A204.1 (cell line): ENCODE measurements around the gene TAC3.
A peak's percentile ranks its signal among the peaks of the same experiment; 100 is the strongest.
"Not testable (repeated sequence)": the region's sequence is repeated elsewhere in the genome, so short reads cannot be mapped to it uniquely, and the experiment has no call there.

Experiments used
- FAIRE-seq: peaks from 2 replicates; lab custom pipeline; 2012; peaks lifted over from hg19 to GRCh38; lab: Jason Lieb, UNC

TAC3 gene

GRCh38 chr12:57033431-57033830 is 17.1 kb upstream of the TAC3 start:
- FAIRE-seq = no peak

- FAIRE-seq = no peak
These were observed 15.5 kb upstream of the TAC3 start for GRCh38 chr12:57031789-57032188.

- FAIRE-seq = no peak
These were observed 14.9 kb upstream of the TAC3 start for GRCh38 chr12:57031138-57031725.

- FAIRE-seq = no peak
These were observed 13.1 kb upstream of the TAC3 start for GRCh38 chr12:57029457-57029856.

- no peak for FAIRE-seq
These were observed 11.4 kb upstream of the TAC3 start for GRCh38 chr12:57027805-57028153.

GRCh38 chr12:57027011-57027804 is 10.9 kb upstream of the TAC3 start:
- FAIRE-seq = no peak

- FAIRE-seq = no peak
These were observed 8.9 kb upstream of the TAC3 start for GRCh38 chr12:57025196-57025595.

- not testable (repeated sequence) for FAIRE-seq
These were observed 6.0 kb upstream of the TAC3 start for GRCh38 chr12:57022324-57022723.

- FAIRE-seq = no peak
These were observed 3.8 kb upstream of the TAC3 start for GRCh38 chr12:57019983-57020719.

GRCh38 chr12:57018906-57019305 is 2.6 kb upstream of the TAC3 start:
- FAIRE-seq = no peak

- not testable (repeated sequence) for FAIRE-seq
These were observed 2.0 kb upstream of the TAC3 start for GRCh38 chr12:57018353-57018752.

- no peak for FAIRE-seq
These were observed 3.5 kb downstream of the TAC3 start for GRCh38 chr12:57012600-57013465.

- FAIRE-seq = no peak
These were observed 4.6 kb downstream of the TAC3 start for GRCh38 chr12:57011438-57012424.

GRCh38 chr12:57010627-57011247 is 5.6 kb downstream of the TAC3 start:
- no peak for FAIRE-seq

- FAIRE-seq = no peak
These were observed 6.2 kb downstream of the TAC3 start for GRCh38 chr12:57009949-57010626.

- peak; percentile 85 for FAIRE-seq
These were observed 8.2 kb downstream of the TAC3 start for GRCh38 chr12:57008178-57008577.

GRCh38 chr12:57006809-57007475 is 9.4 kb downstream of the TAC3 start:
- no peak for FAIRE-seq

GRCh38 chr12:57005980-57006808 is 10.1 kb downstream of the TAC3 start, which contains the start of gene ZBTB39:
Gene ZBTB39 (minus strand): TSS chr12:57006546. CDS start chr12:57004917, 1,629 bp downstream.
- FAIRE-seq = no peak
